DOHH2 (cell line): ENCODE data around the gene SCAF4.
"Not testable (repeated sequence)": the region's sequence is repeated elsewhere in the genome, so short reads cannot be mapped to it uniquely, and the experiment has no call there.

Source experiments
- H3F3A ChIP-seq: fragments of 200-600 bp; sonication (generic), shearing (Covaris generic); 2 replicates; pipeline ENCODE4 v1.6.0; 2016; ENCODE audit warnings: antibody characterized with exemption, mild to moderate bottlenecking; ENCODE audit not compliant: control insufficient read depth, insufficient read depth
- H3K27ac ChIP-seq: fragments of 200-600 bp; sonication (generic); 2 replicates; pipeline ENCODE4 v1.5.1; 2014; ENCODE audit warnings: low read depth, mild to moderate bottlenecking, low read length, moderate library complexity
- H3K27me3 ChIP-seq: fragments of 200-600 bp; sonication (generic); 2 replicates; pipeline ENCODE4 v1.6.1; 2014; ENCODE audit warnings: mild to moderate bottlenecking, low read length, mixed read lengths; ENCODE audit not compliant: control insufficient read depth
- H3K36me3 ChIP-seq: fragments of 200-600 bp; sonication (generic); 2 replicates; pipeline ENCODE4 v1.6.1; 2014; ENCODE audit warnings: mild to moderate bottlenecking, low read length, moderate library complexity, mixed read lengths; ENCODE audit not compliant: control insufficient read depth
- H3K4me1 ChIP-seq: fragments of 200-600 bp; sonication (generic); 2 replicates; pipeline ENCODE4 v1.6.1; 2014; ENCODE audit warnings: mild to moderate bottlenecking, low read length, mixed read lengths; ENCODE audit not compliant: control insufficient read depth
- H3K4me2 ChIP-seq: fragments of 200-600 bp; sonication (generic); 2 replicates; pipeline ENCODE4 v1.6.0; 2014; ENCODE audit warnings: mild to moderate bottlenecking, low read length, moderate library complexity
- H3K4me3 ChIP-seq: fragments of 200-600 bp; sonication (generic); 2 replicates; pipeline ENCODE4 v1.5.1; 2014; ENCODE audit warnings: mild to moderate bottlenecking, low read length, mixed read lengths
- H3K79me2 ChIP-seq: fragments of 200-600 bp; sonication (generic); 2 replicates; pipeline ENCODE4 v1.6.1; 2014; ENCODE audit warnings: mild to moderate bottlenecking, low read length, mixed read lengths; ENCODE audit not compliant: control insufficient read depth
- H3K9me2 ChIP-seq: fragments of 200-600 bp; sonication (generic); replicated peaks from 2 replicates; pipeline ENCODE4 v1.6.1; 2014; ENCODE audit warnings: mild to moderate bottlenecking, low read length, mixed read lengths; ENCODE audit not compliant: control insufficient read depth
- H3K9me3 ChIP-seq: fragments of 200-600 bp; sonication (generic); 2 replicates; pipeline ENCODE4 v1.6.1; 2014; ENCODE audit warnings: antibody characterized with exemption, low read length, mixed read lengths; ENCODE audit not compliant: control insufficient read depth, insufficient read depth
- H4K20me1 ChIP-seq: fragments of 200-600 bp; sonication (generic); 2 replicates; pipeline ENCODE4 v1.6.0; 2014; ENCODE audit warnings: low read depth, mild to moderate bottlenecking, antibody characterized with exemption, low read length, moderate library complexity; ENCODE audit not compliant: control insufficient read depth, insufficient read depth
- EZH2phosphoT487 ChIP-seq: fragments of 200-600 bp; sonication (generic); IDR thresholded peaks from 2 replicates; pipeline ENCODE4 v1.6.1; 2017; ENCODE audit warnings: borderline replicate concordance, mild to moderate bottlenecking, antibody characterized with exemption, low read length, moderate library complexity, mixed read lengths
- TF ChIP-seq, protein P1 (sequence below): fragments of 200-600 bp; sonication (generic); IDR thresholded peaks from one replicate; pipeline ENCODE4 v1.5.1; 2014; ENCODE audit warnings: antibody characterized with exemption, mild to moderate bottlenecking, low read depth, low read length; ENCODE audit not compliant: poor library complexity, severe bottlenecking

The SCAF4 gene

DNA sequence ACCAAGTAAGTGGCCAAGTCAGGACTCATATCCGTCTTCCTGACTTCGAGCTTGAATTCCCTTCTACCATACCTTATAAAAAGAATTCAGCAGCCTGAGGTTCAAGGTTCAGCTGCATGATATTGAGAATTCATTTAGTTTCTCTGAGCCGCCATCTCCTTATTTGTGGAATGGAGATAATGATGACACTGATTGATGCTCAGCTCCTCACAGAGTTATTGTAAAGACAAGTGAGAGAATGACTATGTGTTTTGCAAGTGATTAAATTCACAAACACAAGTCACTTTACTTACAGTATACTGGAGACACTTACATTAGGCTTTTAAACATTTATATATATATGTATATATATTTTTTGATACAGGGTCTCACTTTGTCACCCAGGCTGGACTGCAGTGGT, 39.8 kb upstream of the SCAF4 start:
- no peaks in the 10 kb centered on the region for H4K20me1 ChIP-seq
- H3K9me3 ChIP-seq: peaks cover 5% of the 10 kb centered on the region; the same call in 1 of the 2 replicates
- H3K4me1 ChIP-seq: peaks cover 91% of the 10 kb centered on the region
- H3K9me2 ChIP-seq: no peaks in the 10 kb centered on the region
- no peaks in the 10 kb centered on the region for H3K27me3 ChIP-seq
- H3K79me2 ChIP-seq: peaks cover 9% of the 10 kb centered on the region; the same call in 1 of the 2 replicates
- peaks cover 5% of the 10 kb centered on the region; the same call in 1 of the 2 replicates for H3K36me3 ChIP-seq
- H3K4me2 ChIP-seq: peak overlapping the region; percentile 80
- H3K4me3 ChIP-seq: peak overlapping the region; percentile 18
- peak overlapping the region; percentile 99 for H3K27ac ChIP-seq
- peaks cover 40% of the 10 kb centered on the region for H3F3A ChIP-seq
- TF ChIP-seq, protein P1, sequence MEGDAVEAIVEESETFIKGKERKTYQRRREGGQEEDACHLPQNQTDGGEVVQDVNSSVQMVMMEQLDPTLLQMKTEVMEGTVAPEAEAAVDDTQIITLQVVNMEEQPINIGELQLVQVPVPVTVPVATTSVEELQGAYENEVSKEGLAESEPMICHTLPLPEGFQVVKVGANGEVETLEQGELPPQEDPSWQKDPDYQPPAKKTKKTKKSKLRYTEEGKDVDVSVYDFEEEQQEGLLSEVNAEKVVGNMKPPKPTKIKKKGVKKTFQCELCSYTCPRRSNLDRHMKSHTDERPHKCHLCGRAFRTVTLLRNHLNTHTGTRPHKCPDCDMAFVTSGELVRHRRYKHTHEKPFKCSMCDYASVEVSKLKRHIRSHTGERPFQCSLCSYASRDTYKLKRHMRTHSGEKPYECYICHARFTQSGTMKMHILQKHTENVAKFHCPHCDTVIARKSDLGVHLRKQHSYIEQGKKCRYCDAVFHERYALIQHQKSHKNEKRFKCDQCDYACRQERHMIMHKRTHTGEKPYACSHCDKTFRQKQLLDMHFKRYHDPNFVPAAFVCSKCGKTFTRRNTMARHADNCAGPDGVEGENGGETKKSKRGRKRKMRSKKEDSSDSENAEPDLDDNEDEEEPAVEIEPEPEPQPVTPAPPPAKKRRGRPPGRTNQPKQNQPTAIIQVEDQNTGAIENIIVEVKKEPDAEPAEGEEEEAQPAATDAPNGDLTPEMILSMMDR: no peak
- no peak for TF ChIP-seq EZH2phosphoT487

GRCh38 chr21:31768710-31769109, 36.8 kb upstream of the SCAF4 start:
- no peak for TF ChIP-seq EZH2phosphoT487
- TF ChIP-seq, protein P1: no peak
- peaks cover 30% of the 10 kb centered on the region for H3F3A ChIP-seq

DNA sequence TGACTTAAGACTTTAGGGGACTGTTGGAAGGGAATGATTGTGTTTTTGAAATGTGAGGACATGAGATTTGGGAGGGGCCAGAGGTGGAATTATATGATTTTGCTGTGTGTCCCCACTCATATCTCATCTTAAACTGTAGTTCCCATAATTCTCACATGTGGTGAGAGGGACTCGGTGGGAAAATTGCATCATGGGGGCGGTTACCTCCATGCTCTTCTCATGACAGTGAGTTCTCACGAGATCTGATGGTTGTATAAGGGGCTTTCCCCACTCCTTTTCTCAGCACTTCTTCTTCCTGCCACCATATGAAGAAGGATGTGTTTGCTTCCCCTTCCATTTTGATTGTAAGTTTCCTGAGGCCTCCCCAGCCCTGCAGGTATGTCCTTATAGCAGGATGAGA, 35.0 kb upstream of the SCAF4 start:
- Histone ChIP-seq H3K27me3 (no peaks in the 10 kb centered on the region), H3K9me2 (no peaks in the 10 kb centered on the region), H3K79me2 (peaks cover 5% of the 10 kb centered on the region; the same call in 1 of the 2 replicates), H3K4me3 (no peak overlapping the region), H3F3A (peaks cover 12% of the 10 kb centered on the region), H4K20me1 (no peaks in the 10 kb centered on the region), H3K4me2 (no peak overlapping the region), H3K9me3 (peaks cover 13% of the 10 kb centered on the region), H3K36me3 (peaks cover 6% of the 10 kb centered on the region; the same call in 1 of the 2 replicates), H3K4me1 (peaks cover 54% of the 10 kb centered on the region), H3K27ac (no peak overlapping the region)
- TF ChIP-seq, protein P1: no peak
- TF ChIP-seq EZH2phosphoT487: no peak

More at GRCh38 chr21:31768710-31769109, 36.8 kb upstream of the SCAF4 start:
- peaks cover 13% of the 10 kb centered on the region for H3K9me3 ChIP-seq
- peak overlapping the region; percentile 30 for H3K27ac ChIP-seq
- H3K4me1 ChIP-seq: peaks cover 62% of the 10 kb centered on the region
- H3K79me2 ChIP-seq: peaks cover 5% of the 10 kb centered on the region; the same call in 1 of the 2 replicates
- H3K27me3 ChIP-seq: no peaks in the 10 kb centered on the region
- no peaks in the 10 kb centered on the region for H4K20me1 ChIP-seq
- no peak overlapping the region for H3K4me3 ChIP-seq
- peaks cover 6% of the 10 kb centered on the region; the same call in 1 of the 2 replicates for H3K36me3 ChIP-seq
- H3K9me2 ChIP-seq: no peaks in the 10 kb centered on the region
- no peak overlapping the region; the same call in 1 of the 2 replicates for H3K4me2 ChIP-seq

DNA sequence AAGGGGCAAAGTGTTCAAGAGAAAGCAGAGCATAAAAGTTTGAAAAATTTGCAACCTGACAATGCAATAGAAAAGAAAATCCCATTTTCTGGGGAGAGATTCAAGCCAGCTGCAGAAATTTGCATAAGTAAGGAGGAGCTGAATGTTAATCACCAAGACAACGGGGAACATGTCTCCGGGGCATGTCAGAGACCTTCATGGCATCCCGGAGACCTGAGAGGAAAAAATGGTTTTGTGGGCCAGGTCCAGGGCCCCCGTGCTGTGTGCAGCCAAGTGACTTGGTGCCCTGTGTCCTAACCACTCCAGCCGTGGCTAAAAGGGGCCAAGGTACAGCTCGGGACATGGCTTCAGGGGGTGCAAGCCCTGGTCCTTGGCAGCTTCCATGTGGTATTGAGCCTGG, 33.9 kb upstream of the SCAF4 start:
- Histone ChIP-seq H3K4me1 (peaks cover 43% of the 10 kb centered on the region), H3K9me3 (peaks cover 13% of the 10 kb centered on the region)
- H3F3A ChIP-seq, H3K27me3 ChIP-seq, H3K9me2 ChIP-seq, H4K20me1 ChIP-seq, H3K27ac ChIP-seq, H3K36me3 ChIP-seq, H3K4me3 ChIP-seq, H3K79me2 ChIP-seq, H3K4me2 ChIP-seq: not testable (repeated sequence)
